ENCODE data around the gene NEMF.

DNA sequence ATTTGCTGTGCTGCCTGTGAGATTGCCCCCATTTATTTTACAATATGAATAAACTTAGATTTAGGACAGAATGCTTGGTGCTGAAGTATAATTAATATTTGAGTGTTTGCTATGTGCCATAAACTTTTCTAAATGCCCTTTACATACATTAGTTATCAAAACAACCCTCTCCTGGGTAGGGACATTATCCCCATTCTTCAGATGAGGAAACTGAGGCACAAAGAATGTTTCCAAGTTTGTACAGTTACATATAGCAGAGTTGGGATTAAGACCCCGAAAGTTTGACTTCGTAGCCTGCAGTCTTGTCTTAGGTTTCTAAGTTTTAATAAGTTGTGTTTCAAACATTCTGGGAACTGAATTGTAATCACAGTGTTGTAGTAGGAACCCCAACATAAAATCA lies 66.3 kb downstream of the NEMF start:
- TF ChIP-seq, protein P1, sequence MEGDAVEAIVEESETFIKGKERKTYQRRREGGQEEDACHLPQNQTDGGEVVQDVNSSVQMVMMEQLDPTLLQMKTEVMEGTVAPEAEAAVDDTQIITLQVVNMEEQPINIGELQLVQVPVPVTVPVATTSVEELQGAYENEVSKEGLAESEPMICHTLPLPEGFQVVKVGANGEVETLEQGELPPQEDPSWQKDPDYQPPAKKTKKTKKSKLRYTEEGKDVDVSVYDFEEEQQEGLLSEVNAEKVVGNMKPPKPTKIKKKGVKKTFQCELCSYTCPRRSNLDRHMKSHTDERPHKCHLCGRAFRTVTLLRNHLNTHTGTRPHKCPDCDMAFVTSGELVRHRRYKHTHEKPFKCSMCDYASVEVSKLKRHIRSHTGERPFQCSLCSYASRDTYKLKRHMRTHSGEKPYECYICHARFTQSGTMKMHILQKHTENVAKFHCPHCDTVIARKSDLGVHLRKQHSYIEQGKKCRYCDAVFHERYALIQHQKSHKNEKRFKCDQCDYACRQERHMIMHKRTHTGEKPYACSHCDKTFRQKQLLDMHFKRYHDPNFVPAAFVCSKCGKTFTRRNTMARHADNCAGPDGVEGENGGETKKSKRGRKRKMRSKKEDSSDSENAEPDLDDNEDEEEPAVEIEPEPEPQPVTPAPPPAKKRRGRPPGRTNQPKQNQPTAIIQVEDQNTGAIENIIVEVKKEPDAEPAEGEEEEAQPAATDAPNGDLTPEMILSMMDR (conservative IDR thresholded peaks at IDR 0.05; ENCODE audit: low read depth, low read length), result no peak
- no peak for TF ChIP-seq EZH2phosphoT487 (IDR thresholded peaks at IDR 0.05; ENCODE audit: borderline replicate concordance, low read length)
- TF ChIP-seq EZH2 (IDR thresholded peaks at IDR 0.05; ENCODE audit: low read length, unreplicated experiment), result no peak
